Measurements from ENCODE around the gene EIF4H.

The EIF4H gene

GRCh38 chr7:74175340-74175739 is 1.2 kb downstream of the EIF4H start:
- no peak for TF ChIP-seq CTCF (conservative IDR thresholded peaks at IDR 0.05)
- H3K27ac ChIP-seq, result peak overlapping the region; percentile 98

- peak overlapping the region; percentile 98 for H3K27ac ChIP-seq
- no peak for TF ChIP-seq CTCF (conservative IDR thresholded peaks at IDR 0.05)
Measured at GRCh38 chr7:74176555-74176954, 2.4 kb downstream of the EIF4H start.

DNA sequence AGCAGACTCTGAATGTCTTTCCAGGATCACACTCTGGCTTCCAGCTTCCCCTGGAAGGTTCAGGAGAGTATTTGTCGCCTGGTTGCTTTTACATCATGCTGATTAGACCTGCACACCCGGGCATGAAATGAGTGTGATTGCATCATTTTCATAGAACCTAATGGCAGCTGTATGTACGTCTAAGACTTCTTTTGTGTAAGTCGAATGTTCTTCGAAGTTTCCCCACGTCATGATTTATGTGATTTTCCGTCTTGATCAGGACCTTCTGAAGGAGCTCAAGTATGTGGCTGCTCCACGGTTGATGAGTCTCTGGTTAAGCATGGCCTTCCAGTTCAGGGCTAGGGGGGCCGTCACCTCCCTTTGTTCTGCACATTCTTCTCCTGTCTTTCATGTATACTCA is 4.5 kb downstream of the EIF4H start:
- TF ChIP-seq CTCF (conservative IDR thresholded peaks at IDR 0.05), result no peak
- peak overlapping the region; percentile 5; the same call in 1 of the 2 replicates for H3K27ac ChIP-seq

- no peak for TF ChIP-seq CTCF (conservative IDR thresholded peaks at IDR 0.05)
Measured at GRCh38 chr7:74179935-74180604, 5.9 kb downstream of the EIF4H start.

GRCh38 chr7:74180866-74181265 is 6.7 kb downstream of the EIF4H start:
- no peak for TF ChIP-seq CTCF (conservative IDR thresholded peaks at IDR 0.05)
- H3K27ac ChIP-seq, result no peak overlapping the region

More at GRCh38 chr7:74179935-74180604, 5.9 kb downstream of the EIF4H start:
- no peak overlapping the region for H3K27ac ChIP-seq

GRCh38 chr7:74181821-74182220 is 7.7 kb downstream of the EIF4H start:
- H3K27ac ChIP-seq, result peak overlapping the region; percentile 57
- TF ChIP-seq CTCF (conservative IDR thresholded peaks at IDR 0.05), result no peak

GRCh38 chr7:74182453-74183090 is 8.4 kb downstream of the EIF4H start:
- peak overlapping the region; percentile 57 for H3K27ac ChIP-seq
- TF ChIP-seq CTCF (conservative IDR thresholded peaks at IDR 0.05), result no peak

Measured in VCaP (cell line).